NCI-H748 (cell line): ENCODE data around the gene KCNK13.

Experiments
- DNase-seq: peaks from one replicate; lab custom pipeline; 2025; ENCODE audit not compliant: unreplicated experiment; lab: John Stamatoyannopoulos, UW

KCNK13 gene

DNA sequence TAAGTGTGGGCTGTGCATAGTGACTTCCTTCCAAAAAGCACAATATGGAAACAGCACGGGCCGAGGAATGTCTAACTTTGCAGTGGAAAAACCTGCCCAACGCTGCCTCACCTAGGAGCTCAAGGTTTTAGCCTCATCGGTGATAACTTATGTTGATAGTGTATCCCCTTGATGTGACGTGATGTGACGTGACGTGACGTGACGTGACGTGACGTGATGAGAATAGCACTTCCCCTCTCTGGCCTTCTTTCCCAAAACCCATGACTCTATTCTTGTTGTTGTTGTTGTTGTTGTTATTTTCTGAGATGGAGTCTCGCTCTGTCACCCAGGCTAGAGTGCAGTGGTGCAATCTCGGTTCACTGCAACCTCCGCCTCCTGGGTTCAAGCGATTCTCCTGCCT lies 64.5 kb downstream of the KCNK13 start:
- no peak for DNase-seq

- no peak for DNase-seq
Measured at GRCh38 chr14:90132821-90133570, 71.2 kb downstream of the KCNK13 start.

DNA sequence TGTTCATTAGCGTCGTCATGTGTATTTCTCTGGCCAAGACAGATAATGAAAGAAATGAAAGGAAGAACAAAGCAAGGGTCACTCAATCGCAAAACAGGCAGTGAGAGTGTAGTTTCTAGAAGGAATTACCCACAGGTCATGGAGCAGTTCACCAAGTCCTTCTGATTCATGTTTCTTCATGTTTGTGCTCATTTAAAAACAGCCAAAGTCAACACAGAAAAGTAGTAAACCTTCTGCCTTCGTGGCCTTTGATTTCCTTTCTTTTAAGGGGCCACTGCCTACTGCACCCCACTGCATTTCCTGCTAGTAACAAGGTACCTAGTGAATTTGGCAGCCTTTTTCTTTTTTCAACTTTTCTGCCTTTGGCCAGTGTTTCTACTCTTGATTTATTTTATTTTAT lies 75.1 kb downstream of the KCNK13 start:
- no peak for DNase-seq

DNA sequence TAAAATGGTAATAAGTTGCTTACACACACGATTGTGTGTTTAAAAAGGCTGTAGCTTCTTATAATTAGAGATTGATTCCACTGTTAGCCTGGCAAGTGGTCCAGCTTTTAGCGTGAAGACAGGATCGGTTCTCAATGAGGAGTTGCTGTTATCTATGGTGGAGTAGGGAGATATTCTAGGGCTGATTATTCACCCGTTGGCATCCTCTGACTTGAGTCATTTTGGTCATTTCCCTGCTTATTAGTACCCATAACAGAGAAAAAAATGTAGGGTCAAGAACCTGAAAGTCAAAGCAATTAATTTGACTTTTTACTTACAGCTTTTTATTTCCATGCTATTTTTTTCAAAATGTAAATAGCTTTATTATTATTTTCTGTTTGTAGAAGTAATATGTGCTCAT lies 76.0 kb downstream of the KCNK13 start:
- no peak for DNase-seq

- peak; percentile 21 for DNase-seq
Measured at GRCh38 chr14:90139199-90139598, 77.4 kb downstream of the KCNK13 start.

DNA sequence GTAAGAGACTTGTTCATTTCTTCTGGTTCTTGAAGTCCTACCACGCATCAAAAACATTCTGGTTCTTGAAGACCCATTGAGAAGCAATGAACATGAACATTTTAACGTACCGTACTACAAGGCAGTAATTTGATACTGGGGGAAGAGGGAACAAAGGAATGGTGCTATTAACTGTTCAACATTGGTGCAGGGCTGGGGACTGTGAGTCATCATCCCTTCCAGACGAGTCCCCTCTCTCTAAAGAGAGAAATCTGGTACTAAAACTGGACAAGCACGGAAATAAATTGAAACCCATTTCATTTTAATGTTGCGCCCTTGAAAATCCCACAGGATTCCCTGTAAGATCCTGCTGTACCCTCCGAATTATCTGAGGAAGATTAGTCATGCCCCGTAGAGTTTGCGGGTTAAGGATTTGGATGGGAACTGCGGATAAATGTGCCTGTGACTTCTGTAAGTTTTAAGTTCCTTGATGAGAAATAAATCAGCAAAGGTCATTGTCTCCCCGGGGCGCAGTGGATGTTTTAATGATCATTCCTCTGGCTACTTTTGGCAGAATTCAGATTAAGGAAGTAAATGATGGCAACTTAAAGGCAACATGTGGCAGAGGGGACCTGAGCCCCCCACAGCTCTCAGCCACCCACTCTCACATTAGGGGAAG lies 78.6 kb downstream of the KCNK13 start:
- DNase-seq, result peak; percentile 67

GRCh38 chr14:90140956-90141316 lies 79.1 kb downstream of the KCNK13 start:
- DNase-seq, result no peak

DNA sequence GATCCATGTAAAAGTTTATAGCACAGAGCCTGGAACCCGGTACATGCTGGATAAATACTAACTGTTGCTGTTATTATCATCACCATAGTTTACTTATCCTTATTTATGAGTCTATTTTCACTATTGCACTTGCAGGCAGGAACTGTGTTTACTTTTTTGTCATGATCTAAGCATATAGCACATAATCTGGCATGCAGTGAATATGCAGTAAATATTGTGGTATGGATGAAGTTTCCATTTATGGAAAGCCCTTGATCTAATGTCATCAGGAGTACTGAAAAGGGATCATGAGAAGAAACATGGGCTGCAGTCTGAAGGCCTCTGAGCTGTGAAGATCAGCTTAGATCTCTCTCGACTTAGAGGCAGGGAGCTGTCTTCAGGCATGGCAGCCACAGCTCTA lies 91.6 kb downstream of the KCNK13 start:
- no peak for DNase-seq

GRCh38 chr14:90154110-90154509 lies 92.3 kb downstream of the KCNK13 start:
- no peak for DNase-seq

GRCh38 chr14:90159146-90159545 lies 97.4 kb downstream of the KCNK13 start:
- DNase-seq, result peak; percentile 83

- DNase-seq, result no peak
Measured at GRCh38 chr14:90159688-90160087, 97.9 kb downstream of the KCNK13 start.

- DNase-seq, result no peak
Measured at GRCh38 chr14:90161129-90161528, 99.3 kb downstream of the KCNK13 start.

DNA sequence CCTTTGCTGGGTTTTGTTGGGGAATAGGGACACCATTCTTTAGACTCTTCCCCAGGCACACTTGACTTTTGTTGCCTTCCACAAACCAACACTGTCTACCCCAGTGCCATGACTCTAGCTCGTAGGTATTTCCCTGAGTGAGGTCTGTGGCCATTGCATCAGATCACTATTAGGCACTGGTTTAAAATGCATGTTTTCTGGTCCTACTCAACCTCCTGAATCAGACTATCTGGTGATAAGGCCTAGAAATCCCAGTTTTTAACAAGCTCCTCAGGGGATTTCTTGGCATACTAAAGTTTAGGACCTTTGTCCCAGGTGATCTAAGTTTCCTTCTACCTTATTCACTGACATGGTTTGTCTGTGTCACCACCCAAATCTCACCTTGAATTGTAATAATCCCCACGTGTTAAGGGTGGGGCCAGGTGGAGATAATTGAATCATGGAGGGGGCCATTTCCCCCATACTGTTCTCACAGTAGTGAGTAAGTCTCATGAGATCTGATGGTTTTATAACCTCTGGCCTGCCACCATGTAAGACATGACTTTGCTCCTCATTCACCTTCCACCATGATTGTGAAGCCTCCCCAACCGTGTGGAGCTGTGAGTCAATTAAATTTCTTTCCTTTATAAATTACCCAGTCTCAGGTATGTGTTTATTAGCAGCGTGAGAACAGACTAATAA lies 106.8 kb downstream of the KCNK13 start:
- DNase-seq, result no peak

GRCh38 chr14:90175631-90176030 lies 113.8 kb downstream of the KCNK13 start:
- no peak for DNase-seq

- no peak for DNase-seq
Measured at GRCh38 chr14:90177539-90178189, 115.9 kb downstream of the KCNK13 start.

GRCh38 chr14:90179357-90179756 lies 117.6 kb downstream of the KCNK13 start:
- no peak for DNase-seq

GRCh38 chr14:90179809-90180779 lies 118.3 kb downstream of the KCNK13 start:
- no peak for DNase-seq

GRCh38 chr14:90184094-90184493 lies 122.3 kb downstream of the KCNK13 start:
- no peak for DNase-seq

DNA sequence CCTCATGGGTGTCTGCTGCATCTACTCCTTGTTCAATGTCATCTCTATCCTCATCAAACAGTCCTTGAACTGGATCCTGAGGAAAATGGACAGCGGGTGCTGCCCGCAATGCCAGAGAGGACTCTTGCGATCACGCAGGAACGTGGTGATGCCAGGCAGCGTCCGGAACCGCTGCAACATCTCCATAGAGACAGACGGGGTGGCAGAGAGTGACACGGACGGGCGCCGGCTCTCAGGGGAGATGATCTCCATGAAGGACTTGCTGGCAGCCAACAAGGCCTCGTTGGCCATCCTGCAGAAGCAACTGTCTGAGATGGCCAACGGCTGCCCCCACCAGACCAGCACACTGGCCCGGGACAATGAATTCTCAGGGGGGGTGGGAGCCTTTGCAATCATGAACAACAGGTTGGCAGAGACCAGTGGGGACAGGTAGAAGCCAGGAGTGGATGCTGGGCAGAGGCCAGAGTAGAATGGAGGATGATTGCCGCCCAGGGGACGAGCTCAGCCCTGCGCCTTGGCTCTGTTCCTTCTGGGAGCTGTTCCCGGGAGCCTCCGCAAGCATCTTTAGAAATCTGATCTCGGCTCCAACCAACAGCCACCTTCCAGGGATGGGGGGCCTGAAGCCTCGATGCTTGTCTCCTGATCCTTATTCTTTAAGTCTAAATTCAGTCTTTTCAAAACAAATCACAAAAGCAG lies 122.9 kb downstream of the KCNK13 start:
- no peak for DNase-seq

DNA sequence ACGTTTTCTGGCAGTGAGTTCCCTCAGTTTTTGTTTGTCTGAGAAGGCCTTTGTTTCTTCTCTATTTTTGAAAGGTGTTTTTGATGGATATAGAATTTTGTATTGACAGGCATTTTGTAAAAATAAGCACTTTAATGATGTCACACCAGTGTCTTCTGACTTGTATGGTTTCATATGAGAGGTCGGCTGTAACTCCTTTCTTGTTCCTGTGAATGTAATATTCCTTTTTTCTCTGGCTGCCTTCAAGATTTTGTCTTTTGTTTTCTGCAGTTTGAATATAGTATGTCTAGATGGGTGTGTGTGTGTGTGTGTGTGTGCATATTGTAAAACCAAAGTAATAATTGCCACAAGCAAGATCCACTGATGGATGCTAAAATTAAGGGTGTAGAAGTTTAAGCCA lies 126.8 kb downstream of the KCNK13 start:
- DNase-seq, result no peak
